SK-N-MC (cell line): ENCODE data around the gene MEOX1.

Experiments used
- EZH2 ChIP-seq: fragments of 200-600 bp; sonication (generic); IDR thresholded peaks from one replicate; pipeline ENCODE4 v1.6.1; 2017; ENCODE audit warnings: antibody characterized with exemption
- POLR2AphosphoS5 ChIP-seq: IDR thresholded peaks from 2 replicates; pipeline ENCODE4 v1.6.1; 2012; ENCODE audit warnings: mild to moderate bottlenecking, low read depth, low read length, borderline replicate concordance

GRCh38 chr17:43694081-43694870 lies 32.6 kb upstream of the MEOX1 start:
- TF ChIP-seq POLR2AphosphoS5 (no peak), EZH2 (no peak)
